SK-N-SH (cell line): ENCODE data around the gene TMEM145. TPM values are rescaled to one million over a fixed set of nuclear protein-coding genes. Genes with fewer than 3 reads are reported as not detected.

Source experiments
- CTCF ChIA-PET: fragments of 300-600, 350-600 bp; formaldehyde crosslinking; extraction: SDS; loops from one replicate; lab custom pipeline; 2021; lab: Yijun Ruan, JAX
- POLR2A ChIA-PET: fragments of 350-600 bp; sonication (Branson Sonifier 250); formaldehyde crosslinking; extraction: SDS; loops from one replicate; lab custom pipeline; 2020; ENCODE audit warnings: antibody characterized with exemption, inconsistent platforms; lab: Yijun Ruan, JAX
- DNase-seq: peaks from one replicate; pipeline ENCODE4 v3.0.0; 2012
- H2AFZ ChIP-seq: fragments of 200-600 bp; sonication (generic); 2 replicates; pipeline ENCODE4 v1.8.1; 2016; ENCODE audit warnings: antibody characterized with exemption, mild to moderate bottlenecking, low read depth
- H3F3A ChIP-seq: fragments of 200-600 bp; sonication (generic); replicated peaks from 2 replicates; pipeline ENCODE3; 2016; ENCODE audit warnings: antibody characterized with exemption, mild to moderate bottlenecking; ENCODE audit not compliant: insufficient read depth
- H3K27ac ChIP-seq, 2 experiments: fragments of 200-500 bp in 1 of 2; fragments of 200-600 bp in 1 of 2; sonication (Bioruptor generic) in 1 of 2; sonication (generic), shearing (Covaris generic) in 1 of 2; 2 replicates each; pipeline versions ENCODE4 v1.5.1 to v1.6.1; 2014 to 2016; ENCODE audit warnings: low read depth in 2 of 2, inconsistent platforms in 1 of 2, low read length in 1 of 2, mild to moderate bottlenecking in 1 of 2, mixed read lengths in 1 of 2
- H3K27me3 ChIP-seq: fragments of 200-600 bp; sonication (generic), shearing (Covaris generic); 2 replicates; pipeline ENCODE4 v1.6.1; 2016; ENCODE audit warnings: mixed run types; ENCODE audit not compliant: insufficient read depth
- H3K36me3 ChIP-seq, 2 experiments: fragments of 200-500 bp in 1 of 2; fragments of 200-600 bp in 1 of 2; sonication (Bioruptor generic) in 1 of 2; sonication (generic) in 1 of 2; replicated peaks in 1 of 2; 2 replicates each; pipeline versions ENCODE3 to v1.5.1; 2014 to 2016; ENCODE audit warnings: low read length in 1 of 2, mild to moderate bottlenecking in 1 of 2; ENCODE audit not compliant: insufficient read depth in 2 of 2, control insufficient read depth in 1 of 2
- H3K4me1 ChIP-seq, 2 experiments: fragments of 200-500 bp in 1 of 2; fragments of 200-600 bp in 1 of 2; sonication (Bioruptor generic) in 1 of 2; sonication (generic), shearing (Covaris generic) in 1 of 2; 2 replicates each; pipeline versions ENCODE4 v1.5.1 to v1.6.1; 2014 to 2016; ENCODE audit warnings: low read depth in 1 of 2, low read length in 1 of 2, mixed run types in 1 of 2; ENCODE audit not compliant: insufficient read depth in 2 of 2, control insufficient read depth in 1 of 2
- H3K4me2 ChIP-seq: fragments of 200-600 bp; sonication (generic), shearing (Covaris generic); 2 replicates; pipeline ENCODE4 v1.6.1; 2017; ENCODE audit warnings: mixed run types
- H3K4me3 ChIP-seq, 2 experiments: fragments of 200-500 bp in 1 of 2; fragments of 200-600 bp in 1 of 2; sonication (Bioruptor generic) in 1 of 2; sonication (generic), shearing (Covaris generic) in 1 of 2; 2 replicates each; pipeline versions ENCODE4 v1.5.1 to v1.8.1; 2014 to 2016; ENCODE audit warnings: low read depth in 2 of 2, inconsistent platforms in 1 of 2, low read length in 1 of 2, mild to moderate bottlenecking in 1 of 2, mixed read lengths in 1 of 2, moderate library complexity in 1 of 2
- H3K79me2 ChIP-seq: fragments of 200-600 bp; sonication (generic); 2 replicates; pipeline ENCODE4 v1.8.1; 2017; ENCODE audit warnings: mild to moderate bottlenecking; ENCODE audit not compliant: insufficient read depth
- H3K9ac ChIP-seq: fragments of 200-600 bp; sonication (generic); 2 replicates; pipeline ENCODE4 v1.6.1; 2017; ENCODE audit warnings: mixed run types
- H3K9me2 ChIP-seq: fragments of 200-600 bp; sonication (generic); 2 replicates; pipeline ENCODE4 v1.6.1; 2017; ENCODE audit warnings: mixed run types
- H3K9me3 ChIP-seq: fragments of 200-600 bp; sonication (generic); 2 replicates; pipeline ENCODE4 v1.6.1; 2017; ENCODE audit warnings: mixed run types, mild to moderate bottlenecking, moderate library complexity
- H4K20me1 ChIP-seq: fragments of 200-600 bp; sonication (generic); 2 replicates; pipeline ENCODE4 v1.6.1; 2017; ENCODE audit warnings: mild to moderate bottlenecking, mixed run types; ENCODE audit not compliant: insufficient read depth
- EP300 ChIP-seq, 2 experiments: IDR thresholded peaks; 2 replicates each; pipeline versions ENCODE4 v1.4.0 to v1.6.1; 2012; ENCODE audit warnings: borderline replicate concordance in 1 of 2, low read depth in 1 of 2, low read length in 1 of 2
- EZH2phosphoT487 ChIP-seq: fragments of 200-600 bp; sonication (generic); IDR thresholded peaks from 2 replicates; pipeline ENCODE4 v1.6.1; 2017; ENCODE audit warnings: low read depth, mixed run types, mild to moderate bottlenecking, antibody characterized with exemption, moderate library complexity, borderline replicate concordance
- FOSL2 ChIP-seq: IDR thresholded peaks from 2 replicates; pipeline ENCODE4 v1.4.0; 2012; ENCODE audit warnings: low read depth, mild to moderate bottlenecking, moderate library complexity, borderline replicate concordance
- FOXM1 ChIP-seq: IDR thresholded peaks from 2 replicates; pipeline ENCODE4 v1.4.0; 2012; ENCODE audit warnings: low read depth, mild to moderate bottlenecking
- GABPA ChIP-seq: IDR thresholded peaks from 2 replicates; pipeline ENCODE4 v1.4.0; 2012; ENCODE audit warnings: low read depth, mild to moderate bottlenecking
- MEF2A ChIP-seq: IDR thresholded peaks from 2 replicates; pipeline ENCODE4 v1.4.0; 2012; ENCODE audit warnings: low read depth, borderline replicate concordance
- NRF1 ChIP-seq: IDR thresholded peaks from 2 replicates; pipeline ENCODE4 v1.6.1; 2012; ENCODE audit warnings: low read depth, mild to moderate bottlenecking, low read length
- RCOR1 ChIP-seq: fragments of 150-350 bp; IDR thresholded peaks from 2 replicates; pipeline ENCODE4 v1.6.1; 2017; ENCODE audit warnings: antibody characterized with exemption, low read length
- RFX5 ChIP-seq: IDR thresholded peaks from 2 replicates; pipeline ENCODE4 v1.6.1; 2012; ENCODE audit warnings: mild to moderate bottlenecking, improper control_type of control experiment, low read length
- SMC3 ChIP-seq: IDR thresholded peaks from 2 replicates; pipeline ENCODE4 v1.6.1; 2012; ENCODE audit warnings: low read depth, low read length, improper control_type of control experiment
- TCF12 ChIP-seq: IDR thresholded peaks from 2 replicates; pipeline ENCODE4 v1.4.0; 2012
- TEAD4 ChIP-seq: IDR thresholded peaks from 2 replicates; pipeline ENCODE4 v1.4.0; 2012; ENCODE audit warnings: mild to moderate bottlenecking, borderline replicate concordance; ENCODE audit not compliant: insufficient read depth
- YY1 ChIP-seq: IDR thresholded peaks from 2 replicates; pipeline ENCODE4 v1.4.0; 2012; ENCODE audit warnings: low read depth, mild to moderate bottlenecking
- WGBS: methylation state at CpG from one replicate; pipeline ENCODE4 v1.1.6; 2017; ENCODE audit warnings: low lambda C conversion rate; 5-methylcytosine and 5-hydroxymethylcytosine counted together
- polyA plus RNA-seq, 3 experiments: library from polyadenylated mRNA; depleted of rRNA; stranded (reverse); fragments of >200 nt; gene quantifications; 2 replicates each; pipeline ENCODE4 v1.2.3, GENCODE V29; 2012
- small RNA-seq, 7 experiments: library from RNA; depleted of rRNA; stranded (forward); fragments of <200 nt; gene quantifications; one replicate each; pipeline ENCODE3, GENCODE V24; 2012
- TF ChIP-seq, protein P1 (sequence below): fragments of 150-350 bp; IDR thresholded peaks from 2 replicates; pipeline ENCODE4 v1.6.1; 2017; ENCODE audit warnings: antibody characterized with exemption, low read length, low read depth, borderline replicate concordance
- TF ChIP-seq, protein P2 (sequence below): IDR thresholded peaks from 2 replicates; pipeline ENCODE4 v1.4.0; 2012; ENCODE audit warnings: low read depth
- TF ChIP-seq, protein P3 (sequence below): IDR thresholded peaks from 2 replicates; pipeline ENCODE4 v1.4.0; 2012; ENCODE audit warnings: low read depth, borderline replicate concordance

TMEM145 gene
- polyA plus RNA-seq, 1 of the 3 experiments (the other 2 are of a cell fraction) = 2.0 TPM

DNA sequence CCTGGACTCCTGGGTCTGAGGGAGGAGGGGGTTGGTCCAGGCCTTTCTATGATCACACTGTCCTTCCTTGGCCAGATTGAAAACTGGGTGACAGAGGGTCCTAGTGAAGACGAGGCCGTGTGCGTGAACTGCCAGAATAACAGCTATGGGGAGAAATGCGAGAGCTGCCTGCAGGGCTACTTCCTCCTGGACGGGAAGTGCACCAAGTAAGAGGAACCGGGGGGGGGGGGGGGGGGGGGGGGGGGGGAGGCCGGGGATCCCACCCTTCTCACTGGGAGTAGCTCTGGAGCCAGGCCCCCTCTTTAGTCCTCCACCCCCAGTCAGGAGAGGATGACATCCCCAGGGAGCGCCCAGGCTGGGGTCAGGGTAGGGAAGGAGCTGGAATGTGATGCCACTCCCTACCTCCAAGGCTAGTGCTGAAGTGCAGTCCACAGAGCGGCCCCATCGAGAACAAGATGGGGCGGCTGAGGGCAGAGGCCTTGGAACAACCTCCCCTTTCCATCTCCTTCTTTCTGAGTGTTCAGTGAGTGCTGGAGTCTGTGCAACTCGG lies 57.6 kb downstream of the TMEM145 start:
- no peaks in the 10 kb centered on the region for H3K9me3 ChIP-seq
- H3F3A ChIP-seq = no peaks in the 10 kb centered on the region
- no peak overlapping the region for H3K4me2 ChIP-seq
- no peaks in the 10 kb centered on the region for H3K9me2 ChIP-seq
- no peak overlapping the region for H3K27ac ChIP-seq
- ChIA-PET CTCF (interaction anchor here (0.7 to 1.1 kb wide), 2 partner anchors 15 to 16 kb away, joined by 3 to 4 read pairs; no protein-coding TSS in a partner anchor), POLR2A (interaction anchor here (1.0 kb wide), 1 partner anchor 10 kb away, joined by 3 read pairs; no protein-coding TSS in a partner anchor)
- no peak overlapping the region for H2AFZ ChIP-seq
- H3K4me1 ChIP-seq = no peaks in the 10 kb centered on the region; a peak in 1 of 4 replicates
- no peak for DNase-seq
- WGBS = 92% methylated on average over 9 of the region's 12 CpGs
- no peak overlapping the region for H3K4me3 ChIP-seq
- H3K36me3 ChIP-seq = no peaks in the 10 kb centered on the region
- no peaks in the 10 kb centered on the region for H3K79me2 ChIP-seq
- no peak overlapping the region for H3K9ac ChIP-seq
- no peaks in the 10 kb centered on the region for H3K27me3 ChIP-seq
- no peaks in the 10 kb centered on the region for H4K20me1 ChIP-seq
- TF ChIP-seq FOXM1 (no peak), FOSL2 (no peak), SMC3 (no peak), TEAD4 (no peak), RFX5 (no peak), RCOR1 (no peak), EZH2phosphoT487 (no peak), NRF1 (no peak), EP300 (IDR thresholded peaks at IDR 0.05; ENCODE audit: borderline replicate concordance in 1 of 2, low read depth in 1 of 2, low read length in 1 of 2) (no peak), YY1 (no peak), MEF2A (no peak), GABPA (no peak), TCF12 (no peak)
- TF ChIP-seq, protein P1, sequence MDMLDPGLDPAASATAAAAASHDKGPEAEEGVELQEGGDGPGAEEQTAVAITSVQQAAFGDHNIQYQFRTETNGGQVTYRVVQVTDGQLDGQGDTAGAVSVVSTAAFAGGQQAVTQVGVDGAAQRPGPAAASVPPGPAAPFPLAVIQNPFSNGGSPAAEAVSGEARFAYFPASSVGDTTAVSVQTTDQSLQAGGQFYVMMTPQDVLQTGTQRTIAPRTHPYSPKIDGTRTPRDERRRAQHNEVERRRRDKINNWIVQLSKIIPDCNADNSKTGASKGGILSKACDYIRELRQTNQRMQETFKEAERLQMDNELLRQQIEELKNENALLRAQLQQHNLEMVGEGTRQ = no peak
- TF ChIP-seq, protein P2, sequence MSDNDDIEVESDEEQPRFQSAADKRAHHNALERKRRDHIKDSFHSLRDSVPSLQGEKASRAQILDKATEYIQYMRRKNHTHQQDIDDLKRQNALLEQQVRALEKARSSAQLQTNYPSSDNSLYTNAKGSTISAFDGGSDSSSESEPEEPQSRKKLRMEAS = no peak
- TF ChIP-seq, protein P3, sequence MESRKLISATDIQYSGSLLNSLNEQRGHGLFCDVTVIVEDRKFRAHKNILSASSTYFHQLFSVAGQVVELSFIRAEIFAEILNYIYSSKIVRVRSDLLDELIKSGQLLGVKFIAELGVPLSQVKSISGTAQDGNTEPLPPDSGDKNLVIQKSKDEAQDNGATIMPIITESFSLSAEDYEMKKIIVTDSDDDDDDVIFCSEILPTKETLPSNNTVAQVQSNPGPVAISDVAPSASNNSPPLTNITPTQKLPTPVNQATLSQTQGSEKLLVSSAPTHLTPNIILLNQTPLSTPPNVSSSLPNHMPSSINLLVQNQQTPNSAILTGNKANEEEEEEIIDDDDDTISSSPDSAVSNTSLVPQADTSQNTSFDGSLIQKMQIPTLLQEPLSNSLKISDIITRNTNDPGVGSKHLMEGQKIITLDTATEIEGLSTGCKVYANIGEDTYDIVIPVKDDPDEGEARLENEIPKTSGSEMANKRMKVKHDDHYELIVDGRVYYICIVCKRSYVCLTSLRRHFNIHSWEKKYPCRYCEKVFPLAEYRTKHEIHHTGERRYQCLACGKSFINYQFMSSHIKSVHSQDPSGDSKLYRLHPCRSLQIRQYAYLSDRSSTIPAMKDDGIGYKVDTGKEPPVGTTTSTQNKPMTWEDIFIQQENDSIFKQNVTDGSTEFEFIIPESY = no peak

Small RNA genes within 50 kb of the gene (small RNA-seq; reads per million reads assigned to genes)
- 0 reads per million in 7 experiments for gene MIR8077

Other genes with a start within 250 kb of the TMEM145 start
- gene GRIK5, start 243.1 kb upstream of the TMEM145 start, polyA plus RNA-seq (2012; rRNA removed) = 0.71 and 2.4 TPM in 2 replicates
- gene ZNF574, start 237.1 kb upstream of the TMEM145 start, polyA plus RNA-seq (2012; rRNA removed) = 6.9 and 8.5 TPM in 2 replicates
- 0.15 and 0.49 TPM in 2 replicates for gene POU2F2, start 180.9 kb upstream of the TMEM145 start, polyA plus RNA-seq (2012; rRNA removed)
- 30.2 and 31.1 TPM in 2 replicates for gene DEDD2, start 95.6 kb upstream of the TMEM145 start, polyA plus RNA-seq (2012; rRNA removed)
- gene ZNF526, start 93.0 kb upstream of the TMEM145 start, polyA plus RNA-seq (2012; rRNA removed) = 3.5 and 4.0 TPM in 2 replicates
- gene GSK3A, start 70.7 kb upstream of the TMEM145 start, polyA plus RNA-seq (2012; rRNA removed) = 42.1 and 47.2 TPM in 2 replicates
- 89.6 and 94.5 TPM in 2 replicates for gene ERF, start 58.2 kb upstream of the TMEM145 start, polyA plus RNA-seq (2012; rRNA removed)
- 8.6 and 16.9 TPM in 2 replicates for gene CIC, start 44.1 kb upstream of the TMEM145 start, polyA plus RNA-seq (2012; rRNA removed)
- gene PRR19, start 11.2 kb upstream of the TMEM145 start, polyA plus RNA-seq (2012; rRNA removed) = 1.3 TPM in 2 replicates
- 105 and 160 TPM in 2 replicates for gene PAFAH1B3, start 10.7 kb upstream of the TMEM145 start, polyA plus RNA-seq (2012; rRNA removed)
- 12.0 and 19.1 TPM in 2 replicates for gene MEGF8, start 12.3 kb downstream of the TMEM145 start, polyA plus RNA-seq (2012; rRNA removed)
- 2.3 and 4.5 TPM in 2 replicates for gene CNFN, start 77.0 kb downstream of the TMEM145 start, polyA plus RNA-seq (2012; rRNA removed)
- gene LIPE, start 114.1 kb downstream of the TMEM145 start, polyA plus RNA-seq (2012; rRNA removed) = 3.2 and 4.4 TPM in 2 replicates
- not detected in 2 replicates for gene CXCL17, start 129.6 kb downstream of the TMEM145 start, polyA plus RNA-seq (2012; rRNA removed)
- 0.49 and 0.53 TPM in 2 replicates for gene CEACAM1, start 215.2 kb downstream of the TMEM145 start, polyA plus RNA-seq (2012; rRNA removed)